M059J (cell line): ENCODE measurements around the gene TNRC6B. TPM values are rescaled to one million over a fixed set of nuclear protein-coding genes. Genes with fewer than 3 reads are reported as not detected.
"Not testable (repeated sequence)": the region's sequence is repeated elsewhere in the genome, so short reads cannot be mapped to it uniquely, and the experiment has no call there.

Experiments used
- DNase-seq: peaks from one replicate; pipeline ENCODE4 v3.0.0-alpha.2; 2012; ENCODE audit warnings: low read depth
- total RNA-seq: library from RNA; depleted of rRNA; stranded (reverse); fragments of >200 nt; shearing (Covaris generic); gene quantifications from 2 replicates; pipeline ENCODE4 v1.2.3, GENCODE V29; 2014; rRNA removed

The TNRC6B gene
- total RNA-seq, result 5.4 and 31.2 TPM in 2 replicates

DNA sequence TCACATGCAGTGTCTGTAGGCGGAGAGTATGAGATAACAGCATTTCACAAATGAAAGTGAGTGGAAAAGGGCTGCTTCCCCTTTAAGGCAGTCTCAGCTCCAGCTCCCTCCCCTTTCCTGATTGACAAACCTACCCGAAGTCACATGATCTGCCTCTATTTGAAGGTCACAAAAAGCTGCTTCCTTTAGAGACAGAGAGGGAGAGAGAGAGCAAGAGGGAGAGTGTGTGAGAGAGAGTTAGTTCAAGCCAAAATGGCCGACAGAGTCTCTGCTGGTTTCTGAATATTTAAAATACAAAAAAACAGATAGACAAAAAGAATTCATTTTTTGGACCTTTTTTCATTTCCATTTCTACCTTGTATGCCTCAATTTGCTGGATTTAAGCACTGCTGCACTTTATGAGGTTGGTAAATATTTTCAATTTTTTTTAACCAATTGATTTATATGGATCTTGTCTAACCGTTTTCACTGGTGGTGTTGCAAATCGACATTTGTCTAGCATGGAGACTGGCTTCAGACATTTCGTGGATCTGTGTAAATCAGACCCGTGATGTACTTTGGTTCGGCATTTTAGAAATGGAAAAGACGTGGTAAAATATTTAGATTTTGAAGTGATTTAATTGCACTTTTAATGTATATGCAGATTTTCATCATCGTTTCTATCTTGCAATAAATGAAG is at the start of gene TNRC6B:
Gene TNRC6B, plus strand, starts transcription at position 188 of the 679 bp plus-strand sequence. Its CDS starts 211 bp downstream, at position 399.
- peak; percentile 96 for DNase-seq

GRCh38 chr22:40128989-40129388 is 48.7 kb upstream of the TNRC6B start:
- no peak for DNase-seq

- no peak for DNase-seq
Measured at GRCh38 chr22:40137132-40137531, 40.6 kb upstream of the TNRC6B start.

- no peak for DNase-seq
Measured at GRCh38 chr22:40138866-40139265, 38.9 kb upstream of the TNRC6B start.

GRCh38 chr22:40147388-40148176 is 30.1 kb upstream of the TNRC6B start:
- DNase-seq, result no peak

GRCh38 chr22:40153192-40153591 is 24.5 kb upstream of the TNRC6B start:
- DNase-seq, result no peak

DNA sequence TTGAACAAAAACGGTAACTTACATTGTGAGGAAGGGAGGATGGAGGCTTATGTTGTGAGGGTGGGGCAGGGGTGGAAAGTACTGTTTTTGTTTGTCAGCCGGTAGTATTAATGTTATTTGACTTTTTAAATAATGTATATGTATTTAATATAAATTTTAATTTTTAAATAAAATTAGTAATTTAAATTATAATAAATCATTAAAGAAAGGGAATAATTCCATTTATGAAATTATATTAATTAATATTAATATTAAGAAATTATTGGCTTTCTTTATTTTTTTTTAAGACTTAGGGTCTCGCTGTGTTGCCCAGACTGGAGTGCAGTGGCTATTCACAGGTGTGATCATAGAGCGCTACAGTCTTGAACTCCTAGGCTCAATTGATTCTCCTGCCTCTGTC is 24.0 kb upstream of the TNRC6B start:
- no peak for DNase-seq

DNA sequence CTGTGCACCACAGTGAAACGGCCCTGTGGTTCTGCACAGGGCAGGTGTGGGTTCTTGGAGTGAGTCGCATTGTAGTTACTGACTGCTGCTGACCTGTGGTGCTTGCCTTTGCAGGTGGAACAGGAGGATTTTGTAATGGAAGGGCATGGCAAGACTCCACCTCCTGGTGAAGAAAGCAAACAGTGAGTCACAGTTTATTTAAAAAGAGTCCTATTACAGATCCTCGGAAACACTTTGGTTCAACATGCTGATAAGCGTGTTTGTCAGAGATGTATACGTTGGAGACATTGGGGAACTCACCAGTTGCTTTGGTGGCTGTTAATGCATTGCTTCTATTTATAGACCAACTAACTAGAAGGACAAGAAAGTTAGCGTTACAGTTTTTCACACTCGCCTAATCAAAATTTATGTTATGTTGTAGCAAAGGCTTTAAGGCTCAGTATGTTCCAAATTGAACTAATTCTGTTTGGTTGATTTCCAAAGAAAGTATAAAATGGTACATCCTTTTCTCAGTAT is 21.7 kb upstream of the TNRC6B start:
- peak; percentile 65 for DNase-seq

DNA sequence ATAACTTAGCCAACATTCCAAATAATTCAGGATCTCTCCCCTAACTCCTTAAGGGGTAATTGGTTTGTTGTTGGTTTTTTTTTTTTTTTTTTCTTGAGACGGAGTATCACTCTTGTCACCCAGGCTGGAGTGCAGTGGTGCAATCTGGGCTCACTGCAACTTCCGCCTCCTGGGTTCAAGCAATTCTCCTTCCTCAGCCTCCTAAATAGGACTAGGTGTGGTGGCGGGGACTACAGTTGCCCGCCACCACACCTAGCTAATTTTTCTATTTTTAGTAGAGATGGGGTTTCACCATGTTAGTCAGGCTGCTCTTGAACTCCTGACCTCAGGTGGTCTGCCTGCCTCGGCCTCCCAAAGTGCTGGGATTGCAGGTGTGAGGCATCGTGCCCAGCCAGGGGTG is 21.0 kb upstream of the TNRC6B start:
- not testable (repeated sequence) for DNase-seq

DNA sequence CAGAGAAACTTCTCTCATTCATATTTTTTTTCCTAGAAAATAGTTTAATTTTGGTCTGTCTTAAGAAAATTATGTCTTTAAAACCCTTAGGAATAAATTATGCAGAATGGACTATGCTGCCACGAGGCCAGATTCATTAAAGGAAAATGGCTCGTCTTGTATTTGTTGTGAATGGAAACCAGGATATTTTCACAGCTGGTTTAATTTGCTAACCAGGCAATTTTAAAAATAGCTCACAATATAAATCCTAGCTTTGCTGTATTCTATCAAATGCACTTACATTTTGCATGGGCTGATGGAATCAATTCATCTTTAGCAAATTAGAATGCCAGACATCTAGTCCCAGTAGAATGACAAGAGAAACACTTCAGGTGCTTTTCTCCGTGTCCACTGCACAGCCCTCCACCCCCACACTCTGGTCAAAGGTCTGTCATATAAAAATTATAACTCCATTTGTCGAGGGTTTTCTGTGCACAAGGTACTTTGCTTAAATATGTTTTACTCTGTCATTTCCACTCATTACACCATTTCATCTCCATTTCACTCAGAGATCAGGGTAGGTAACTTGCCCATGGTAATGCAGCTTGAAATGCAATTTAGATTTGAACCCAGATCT is 20.3 kb upstream of the TNRC6B start:
- DNase-seq, result no peak

DNA sequence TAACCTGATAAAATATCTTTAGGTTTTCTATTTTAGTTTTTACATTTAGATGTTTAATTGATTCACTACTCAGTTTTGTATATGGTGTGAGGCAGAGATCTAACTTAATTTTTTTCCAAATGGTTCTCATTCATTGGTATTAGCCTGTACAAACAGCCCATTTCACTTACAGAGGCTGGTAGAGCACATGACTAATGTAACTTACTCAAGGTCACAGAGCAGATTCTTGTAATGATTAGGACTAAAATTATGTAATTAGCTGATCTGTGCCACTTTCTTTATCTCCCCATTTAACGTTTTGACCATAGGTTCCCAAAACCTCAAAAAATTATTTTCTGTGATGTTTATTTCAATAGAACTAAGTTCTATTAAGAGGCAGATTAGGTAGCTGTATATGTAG is 16.5 kb upstream of the TNRC6B start:
- DNase-seq, result no peak

DNA sequence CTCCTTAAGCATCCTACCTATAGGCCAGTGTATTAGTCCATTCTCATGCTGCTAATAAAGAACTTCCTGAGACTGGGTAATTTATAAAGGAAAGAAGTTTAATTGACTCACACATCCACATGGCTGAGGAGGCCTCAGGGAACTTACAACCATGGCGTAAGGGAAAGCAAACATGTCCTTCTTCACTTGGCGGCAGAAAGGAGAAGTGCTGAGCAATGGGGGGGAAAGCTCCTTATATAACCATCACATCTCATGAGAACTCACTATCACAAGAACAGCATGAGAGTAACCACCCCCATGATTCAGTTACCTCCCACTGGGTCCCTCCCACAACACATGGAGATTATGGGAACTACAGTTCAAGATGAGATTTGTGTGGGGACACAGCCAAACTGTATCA is 12.2 kb upstream of the TNRC6B start:
- not testable (repeated sequence) for DNase-seq

- DNase-seq, result no peak
Measured at GRCh38 chr22:40175611-40176244, 2.0 kb upstream of the TNRC6B start.

DNA sequence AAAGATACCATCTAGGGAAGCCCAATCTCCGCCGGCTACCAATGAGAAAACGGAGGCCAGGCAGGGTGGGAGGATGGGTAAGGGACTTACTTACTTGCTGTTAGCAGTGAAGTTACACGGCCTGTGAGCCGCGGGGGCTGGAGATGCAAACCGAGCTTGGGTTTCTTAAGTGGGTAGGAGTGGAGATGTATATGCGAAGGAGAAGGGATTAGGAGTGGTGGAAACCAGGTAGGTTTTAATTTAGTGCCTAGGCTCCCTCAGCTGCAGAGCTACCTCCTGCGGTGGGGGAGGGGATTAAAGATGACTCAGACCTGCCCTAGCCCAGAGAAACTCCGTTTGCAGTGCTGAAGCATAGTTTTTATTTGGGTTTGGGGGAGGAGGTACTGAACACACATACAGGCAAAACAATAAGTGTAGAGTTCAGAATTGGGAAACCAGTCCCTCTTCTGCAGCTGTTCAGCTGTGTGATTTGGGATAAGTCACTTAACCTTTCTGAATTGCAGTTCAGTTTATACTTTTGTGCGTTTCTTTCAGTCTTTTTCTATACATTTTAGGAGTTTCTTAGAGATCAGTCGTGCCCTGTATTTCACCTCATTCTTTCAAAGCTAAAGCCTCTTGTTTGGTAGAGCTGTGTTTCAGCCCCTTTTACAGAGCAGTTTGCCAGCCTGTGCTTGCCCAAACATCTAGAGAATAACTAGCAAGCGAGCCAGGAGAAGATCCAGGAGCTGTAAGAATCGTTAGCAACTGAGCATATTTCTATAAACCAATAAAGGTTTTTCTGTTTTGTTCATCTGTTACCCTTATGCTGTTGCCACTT is 596 bp upstream of the TNRC6B start:
- peak; percentile 74 for DNase-seq

DNA sequence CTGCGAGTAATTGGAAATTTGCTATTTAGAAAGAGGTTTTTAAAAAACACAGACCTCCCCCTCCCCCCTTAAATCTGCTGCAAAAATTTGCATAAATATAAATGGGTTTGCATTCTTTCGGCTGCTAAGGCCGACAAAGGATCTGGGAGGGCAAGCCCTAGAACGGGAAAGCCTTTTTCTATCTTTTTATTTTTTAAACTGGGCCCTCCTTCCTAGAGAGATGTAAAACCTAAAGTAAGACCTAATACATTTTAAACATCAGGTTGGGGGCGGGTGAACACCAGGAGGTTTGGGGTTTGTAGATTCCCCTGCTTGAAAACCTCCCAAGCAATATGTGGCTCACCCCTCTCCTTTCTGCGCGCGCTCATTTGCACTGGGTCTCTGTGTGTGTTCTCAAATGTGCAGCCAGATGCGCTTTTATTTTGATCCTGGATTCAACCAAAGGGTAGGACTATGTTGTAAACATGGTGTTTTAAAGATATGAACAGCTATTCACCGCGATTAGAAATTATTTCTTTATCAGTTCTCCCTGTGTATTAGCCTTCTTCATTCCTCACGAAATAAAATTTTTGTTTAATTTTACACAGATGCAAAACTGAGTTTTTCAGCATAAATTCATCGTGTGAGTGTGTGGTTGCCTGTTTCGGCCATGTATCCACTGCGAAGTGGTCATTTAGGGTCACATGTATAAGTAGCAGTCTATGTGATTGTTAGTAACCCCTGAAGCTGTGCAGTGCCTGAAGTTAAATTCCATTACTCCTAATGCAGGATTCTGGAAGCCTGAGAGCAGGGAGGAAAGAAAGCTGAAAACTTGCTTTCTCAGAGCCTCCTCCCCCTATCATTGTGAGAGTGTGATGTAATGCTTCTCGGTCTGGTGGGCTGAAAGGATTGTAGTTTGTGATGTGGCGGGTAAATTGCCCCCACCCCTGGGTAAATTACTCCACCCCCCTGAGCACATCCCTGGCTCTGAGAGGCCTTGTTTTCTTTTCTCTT is 988 bp downstream of the TNRC6B start:
- DNase-seq, result peak; percentile 51

DNA sequence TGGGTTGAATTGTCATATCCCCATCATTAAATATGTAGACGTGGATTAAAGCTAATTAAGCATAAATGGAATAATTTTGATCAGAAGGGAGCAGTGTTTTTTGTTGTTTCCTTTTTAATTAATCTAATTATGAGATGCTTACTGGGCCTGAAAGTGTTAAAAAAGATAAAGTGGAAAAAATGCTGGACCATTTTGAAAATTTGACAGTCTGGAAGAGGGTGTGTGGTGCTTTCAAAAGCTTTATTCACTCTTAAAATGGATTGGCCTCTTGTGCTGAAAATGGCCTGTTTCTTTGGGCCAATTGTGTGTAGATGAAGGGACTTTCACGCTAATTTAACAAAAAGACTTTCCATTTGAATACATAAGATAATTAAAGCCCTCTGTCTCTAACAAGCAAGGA is 1.8 kb downstream of the TNRC6B start:
- DNase-seq, result no peak

DNA sequence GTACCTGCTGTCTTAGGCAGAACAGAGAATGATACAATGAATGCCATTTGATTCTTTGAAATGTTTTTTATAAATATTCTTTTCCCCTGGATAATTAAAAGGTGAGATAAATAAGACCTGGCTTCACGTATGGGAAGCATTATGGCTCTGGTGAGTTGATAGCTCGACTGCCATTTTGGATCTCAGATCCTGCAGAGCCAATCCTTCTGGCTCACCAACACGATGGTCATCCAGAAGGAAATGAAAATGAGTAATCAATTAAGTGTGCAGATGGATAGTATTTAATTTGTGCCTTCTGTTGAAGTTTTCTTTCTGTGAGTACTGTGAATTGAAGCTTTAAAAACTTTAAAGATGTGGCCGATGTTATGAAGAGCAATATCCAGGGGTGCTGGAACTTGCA is 2.7 kb downstream of the TNRC6B start:
- DNase-seq, result no peak

DNA sequence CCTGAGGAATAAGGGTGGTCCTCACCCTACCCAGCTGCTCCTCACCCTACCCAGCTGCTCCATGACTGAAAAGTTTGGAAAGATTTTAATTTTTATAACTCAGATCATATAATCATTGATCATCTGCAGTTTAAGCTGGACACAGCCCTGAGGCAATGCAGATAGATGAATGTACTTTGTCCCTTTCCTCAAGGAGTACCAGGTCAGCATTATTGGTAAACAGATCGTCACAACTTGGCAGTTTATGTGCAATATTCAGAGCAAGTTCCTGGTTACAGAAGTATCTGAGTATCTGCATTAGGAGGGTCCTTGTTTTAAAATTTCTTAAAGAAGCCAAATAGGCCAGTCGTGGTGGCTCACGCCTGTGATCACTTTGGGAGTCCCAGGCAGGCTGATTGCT is 3.6 kb downstream of the TNRC6B start:
- DNase-seq, result no peak

DNA sequence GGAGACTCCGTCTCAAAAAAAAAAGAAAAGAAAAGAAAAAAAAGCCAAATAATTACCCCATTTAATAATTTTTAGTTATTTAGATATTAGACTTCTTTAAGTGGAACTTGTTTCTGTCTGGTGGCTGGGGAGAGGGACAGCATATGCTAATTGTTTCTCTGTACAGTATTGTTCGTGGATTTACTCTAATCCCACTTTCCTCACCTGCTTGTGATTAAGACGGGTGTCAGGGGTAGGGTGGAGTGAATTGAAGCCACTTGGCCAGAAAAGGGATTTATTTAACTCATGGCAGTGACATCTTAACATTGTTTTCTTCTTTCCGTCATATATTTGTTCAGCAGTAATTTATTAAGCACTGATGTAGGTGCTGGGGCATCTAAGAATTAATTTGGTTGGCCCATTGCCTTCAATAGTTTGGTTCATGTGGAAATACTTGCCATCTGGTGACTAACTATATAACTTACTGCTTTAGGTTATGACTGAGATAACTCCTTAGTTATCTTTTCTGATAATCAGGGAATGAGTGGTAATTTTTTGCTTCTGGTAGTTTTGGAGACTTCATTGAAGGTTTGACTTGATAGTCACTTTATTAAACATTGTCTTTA is 4.6 kb downstream of the TNRC6B start:
- no peak for DNase-seq
